ENCODE results near the gene DRG2.

The DRG2 gene

DNA sequence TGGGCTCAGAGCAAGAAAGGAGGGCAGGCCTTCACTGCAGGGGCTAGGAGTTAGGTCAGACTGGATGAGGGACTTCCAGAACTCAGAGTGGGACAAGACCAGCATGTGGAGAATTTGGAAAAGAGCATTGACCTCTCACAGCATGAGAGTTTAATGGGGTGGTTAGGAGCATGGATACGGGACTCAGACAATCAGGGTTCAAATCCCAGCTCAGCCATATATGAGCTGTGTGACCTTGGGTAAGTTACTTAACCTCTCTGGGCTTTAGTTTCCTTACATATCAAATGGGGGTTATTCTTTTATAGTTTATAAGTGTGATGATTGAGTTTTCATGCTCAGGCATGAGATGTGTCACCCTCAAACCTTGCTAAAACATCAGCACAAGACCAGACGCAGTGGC, 58.5 kb downstream of the DRG2 start:
- H3K4me3 ChIP-seq (replicated peaks; ENCODE audit: low read depth, low read length), result no peak overlapping the region
- DNase-seq (ENCODE audit: extremely low read depth, low read depth), result no peak
- TF ChIP-seq, protein P1, sequence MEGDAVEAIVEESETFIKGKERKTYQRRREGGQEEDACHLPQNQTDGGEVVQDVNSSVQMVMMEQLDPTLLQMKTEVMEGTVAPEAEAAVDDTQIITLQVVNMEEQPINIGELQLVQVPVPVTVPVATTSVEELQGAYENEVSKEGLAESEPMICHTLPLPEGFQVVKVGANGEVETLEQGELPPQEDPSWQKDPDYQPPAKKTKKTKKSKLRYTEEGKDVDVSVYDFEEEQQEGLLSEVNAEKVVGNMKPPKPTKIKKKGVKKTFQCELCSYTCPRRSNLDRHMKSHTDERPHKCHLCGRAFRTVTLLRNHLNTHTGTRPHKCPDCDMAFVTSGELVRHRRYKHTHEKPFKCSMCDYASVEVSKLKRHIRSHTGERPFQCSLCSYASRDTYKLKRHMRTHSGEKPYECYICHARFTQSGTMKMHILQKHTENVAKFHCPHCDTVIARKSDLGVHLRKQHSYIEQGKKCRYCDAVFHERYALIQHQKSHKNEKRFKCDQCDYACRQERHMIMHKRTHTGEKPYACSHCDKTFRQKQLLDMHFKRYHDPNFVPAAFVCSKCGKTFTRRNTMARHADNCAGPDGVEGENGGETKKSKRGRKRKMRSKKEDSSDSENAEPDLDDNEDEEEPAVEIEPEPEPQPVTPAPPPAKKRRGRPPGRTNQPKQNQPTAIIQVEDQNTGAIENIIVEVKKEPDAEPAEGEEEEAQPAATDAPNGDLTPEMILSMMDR (IDR thresholded peaks at IDR 0.05; ENCODE audit: low read depth, low read length, missing control alignments), result no peak

DNA sequence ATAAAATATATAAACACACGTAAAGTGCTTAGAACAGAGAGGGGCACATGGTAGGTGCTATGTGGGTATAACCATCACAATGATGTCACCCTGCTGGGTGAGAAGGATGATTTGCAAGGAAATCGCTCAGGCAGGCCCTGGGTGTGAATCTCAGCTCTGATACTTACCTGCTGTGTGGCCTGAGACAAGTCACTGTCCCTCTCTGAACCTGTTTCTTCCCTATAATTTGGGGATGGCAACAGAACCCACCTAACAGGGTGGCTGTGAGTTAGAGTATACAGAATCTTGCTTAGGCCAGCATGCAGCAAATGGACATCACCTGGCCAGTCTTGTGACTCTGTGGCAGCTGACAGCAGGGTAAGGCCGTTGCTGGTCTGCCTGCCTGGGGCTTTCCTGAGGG, 59.2 kb downstream of the DRG2 start:
- TF ChIP-seq, protein P1 (IDR thresholded peaks at IDR 0.05; ENCODE audit: low read depth, low read length, missing control alignments), result no peak
- no peak overlapping the region for H3K4me3 ChIP-seq (replicated peaks; ENCODE audit: low read depth, low read length)
- DNase-seq (ENCODE audit: extremely low read depth, low read depth), result no peak

DNA sequence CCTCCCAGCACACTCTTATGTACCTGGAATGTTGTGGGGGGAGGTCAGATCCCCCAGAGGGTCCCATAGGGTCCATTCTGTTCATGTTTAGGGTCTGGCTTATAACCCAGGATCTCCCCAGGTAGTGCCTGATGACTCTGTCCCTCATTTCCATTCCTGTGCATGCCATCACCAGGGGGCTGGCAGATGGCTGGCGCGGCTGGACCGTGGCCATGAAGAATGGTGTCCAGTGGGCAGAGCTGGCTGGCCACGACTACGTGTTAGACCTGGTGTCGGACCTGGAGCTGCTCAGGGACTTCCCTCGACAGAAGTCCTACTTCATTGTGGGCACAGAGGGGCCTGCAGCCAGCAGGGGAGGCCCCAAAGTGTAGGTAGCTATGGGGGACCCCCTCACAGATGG, 60.8 kb downstream of the DRG2 start:
- no peak for DNase-seq (ENCODE audit: extremely low read depth, low read depth)
- no peak overlapping the region for H3K4me3 ChIP-seq (replicated peaks; ENCODE audit: low read depth, low read length)
- TF ChIP-seq, protein P1 (IDR thresholded peaks at IDR 0.05; ENCODE audit: low read depth, low read length, missing control alignments), result no peak

DNA sequence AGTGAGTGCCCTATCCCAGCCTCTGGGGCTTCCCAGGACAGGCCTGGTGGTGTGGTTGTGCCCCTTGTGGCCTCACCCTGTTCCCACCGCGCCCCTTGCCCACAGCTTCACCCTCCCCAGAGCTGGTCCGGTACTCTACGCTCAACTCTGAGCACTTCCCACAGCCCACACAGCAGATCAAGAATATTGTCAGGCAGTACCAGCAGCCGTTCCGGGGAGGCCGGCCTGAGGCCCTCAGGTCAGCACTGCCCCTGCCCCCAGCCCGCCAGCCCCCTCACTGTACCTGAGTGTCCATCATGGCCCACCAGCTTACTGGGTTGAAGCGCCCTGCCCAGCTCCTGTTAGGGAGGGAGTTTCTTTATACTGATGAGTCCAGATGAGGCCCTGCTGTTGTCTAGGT, 63.5 kb downstream of the DRG2 start:
- no peak overlapping the region for H3K4me3 ChIP-seq (replicated peaks; ENCODE audit: low read depth, low read length)
- TF ChIP-seq, protein P1 (IDR thresholded peaks at IDR 0.05; ENCODE audit: low read depth, low read length, missing control alignments), result no peak
- DNase-seq (ENCODE audit: extremely low read depth, low read depth), result no peak

DNA sequence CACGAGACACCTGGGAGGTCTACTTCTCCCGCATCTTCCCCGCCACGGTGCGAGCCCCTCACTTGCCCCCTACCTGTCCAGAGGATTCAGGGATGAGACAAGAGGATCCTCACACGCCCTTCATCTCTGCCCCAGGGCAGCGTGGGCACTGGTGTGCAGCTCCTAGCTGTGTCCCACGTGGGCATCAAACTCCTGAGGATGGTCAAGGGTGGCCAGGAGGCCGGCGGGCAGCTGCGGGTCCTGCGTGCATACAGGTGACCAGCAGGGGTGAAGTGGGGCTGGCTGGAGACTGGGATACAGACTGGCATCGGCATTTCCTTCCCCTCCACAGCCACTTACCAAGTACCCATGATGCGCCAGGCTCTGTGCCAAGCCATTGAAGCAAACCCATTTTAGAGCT, 67.4 kb downstream of the DRG2 start:
- H3K4me3 ChIP-seq (replicated peaks; ENCODE audit: low read depth, low read length), result no peak overlapping the region
- TF ChIP-seq, protein P1 (IDR thresholded peaks at IDR 0.05; ENCODE audit: low read depth, low read length, missing control alignments), result no peak
- no peak for DNase-seq (ENCODE audit: extremely low read depth, low read depth)

DNA sequence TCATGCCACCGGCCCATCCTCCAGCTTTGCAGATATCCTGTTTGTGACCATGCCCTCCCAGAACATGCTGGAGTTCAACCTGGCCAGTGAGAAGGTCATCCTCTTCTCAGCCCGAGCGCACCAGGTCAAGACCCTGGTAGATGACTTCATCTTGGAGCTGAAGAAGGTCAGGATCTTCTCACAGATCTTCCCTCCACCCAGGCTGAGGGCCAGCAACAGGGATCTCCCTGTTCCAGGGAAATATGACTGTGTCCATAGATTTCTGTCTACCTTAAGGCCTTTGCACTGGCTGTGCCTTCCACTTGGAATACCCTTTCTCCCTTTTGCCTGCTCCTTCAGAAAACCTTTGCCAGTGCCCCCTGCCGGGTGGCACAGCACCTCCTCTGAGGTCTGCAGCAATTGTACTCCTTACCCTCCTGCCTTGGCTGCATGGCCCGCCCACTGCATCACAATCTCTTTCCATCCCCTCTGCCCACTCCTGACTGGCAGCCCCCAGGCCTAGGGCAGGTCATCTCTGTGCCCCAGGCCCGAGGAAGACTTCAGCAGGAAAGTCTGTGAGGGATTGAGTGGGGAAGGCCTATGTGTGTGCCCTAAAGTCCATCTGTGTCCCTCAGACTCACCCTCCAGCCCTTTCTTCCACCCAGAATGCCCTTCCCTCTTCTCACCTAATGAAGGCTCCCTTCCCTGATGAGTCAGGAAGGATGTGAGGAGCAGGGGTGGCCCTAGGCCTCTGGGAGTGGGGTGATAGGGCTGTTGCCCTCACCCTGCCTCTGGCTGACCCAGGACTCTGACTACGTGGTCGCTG, 68.6 kb downstream of the DRG2 start:
- no peak for DNase-seq (ENCODE audit: extremely low read depth, low read depth)
- TF ChIP-seq, protein P1 (IDR thresholded peaks at IDR 0.05; ENCODE audit: low read depth, low read length, missing control alignments), result peak; percentile 19
- H3K4me3 ChIP-seq (replicated peaks; ENCODE audit: low read depth, low read length), result no peak overlapping the region

DNA sequence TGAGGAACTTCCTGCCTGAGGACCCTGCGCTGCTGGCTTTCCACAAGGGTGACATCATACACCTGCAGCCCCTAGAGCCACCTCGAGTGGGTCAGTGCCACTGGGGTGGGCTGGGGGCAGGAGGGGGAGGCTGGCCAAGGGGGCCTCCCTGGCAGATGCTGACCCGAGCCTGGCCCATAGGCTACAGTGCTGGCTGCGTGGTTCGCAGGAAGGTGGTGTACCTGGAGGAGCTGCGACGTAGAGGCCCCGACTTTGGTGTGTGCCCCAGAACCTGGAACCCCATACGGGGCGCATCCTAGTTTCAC, 69.2 kb downstream of the DRG2 start:
- TF ChIP-seq, protein P1 (IDR thresholded peaks at IDR 0.05; ENCODE audit: low read depth, low read length, missing control alignments), result no peak
- no peak overlapping the region for H3K4me3 ChIP-seq (replicated peaks; ENCODE audit: low read depth, low read length)

More for the DNA sequence above, 69.2 kb downstream of the DRG2 start:
- no peak for DNase-seq (ENCODE audit: extremely low read depth, low read depth)
